Activated B cell treated with CpG ODN at 0.5 μM for 24 hours (primary cell): Measurements from ENCODE around the gene CPNE7. TPM values are rescaled to one million over a fixed set of nuclear protein-coding genes. Genes with fewer than 3 reads are reported as not detected.

Experiments used
- ATAC-seq: fragments of 200-7000 bp; cut with Tn5 transposase; one replicate; pipeline ENCODE4 v1.10.0; 2021; ENCODE audit warnings: low read depth, mild to moderate bottlenecking, moderate library complexity
- CTCF ChIA-PET: fragments of 350-600 bp; sonication (Branson Sonifier 250); formaldehyde crosslinking; loops from one replicate; lab custom pipeline; 2021; ENCODE audit warnings: antibody characterized with exemption; lab: Charles Lee
- POLR2A ChIA-PET: fragments of 350-600 bp; sonication (Branson Sonifier 250); formaldehyde crosslinking; loops from one replicate; lab custom pipeline; 2021; ENCODE audit warnings: antibody characterized with exemption; lab: Charles Lee
- DNase-seq: peaks from one replicate; pipeline ENCODE4 v3.0.0; 2022
- H3K27ac Mint-ChIP-seq: one replicate; pipeline ENCODE4 v1.8.0; 2020; ENCODE audit warnings: mixed read lengths
- H3K27me3 Mint-ChIP-seq: one replicate; pipeline ENCODE4 v1.8.0; 2021; ENCODE audit warnings: mixed read lengths
- H3K36me3 Mint-ChIP-seq: one replicate; pipeline ENCODE4 v1.8.0; 2021; ENCODE audit warnings: low read depth, mixed read lengths
- H3K4me1 Mint-ChIP-seq: one replicate; pipeline ENCODE4 v1.8.0; 2021; ENCODE audit warnings: mixed read lengths
- H3K4me3 Mint-ChIP-seq: one replicate; pipeline ENCODE4 v1.8.0; 2020; ENCODE audit warnings: mild to moderate bottlenecking, mixed read lengths
- H3K9me3 Mint-ChIP-seq: one replicate; pipeline ENCODE4 v1.8.0; 2020; ENCODE audit warnings: mixed read lengths
- intact Hi-C: fragments of 100-400 bp; cut with micrococcal nuclease; formaldehyde crosslinking; loops from one replicate; pipeline ENCODE4 v1.15.1; 2024
- total RNA-seq: library from RNA; stranded (reverse); gene quantifications from 2 replicates; pipeline ENCODE4 v1.2.3, GENCODE V29; 2022
- TF ChIP-seq, protein P1 (sequence below): fragments of 200-600 bp; IDR thresholded peaks from one replicate; pipeline ENCODE4 v1.8.0; 2022; ENCODE audit warnings: antibody characterized with exemption, mild to moderate bottlenecking

The CPNE7 gene
- total RNA-seq, 1 donor from 2014 or later, result 2.0 TPM

DNA sequence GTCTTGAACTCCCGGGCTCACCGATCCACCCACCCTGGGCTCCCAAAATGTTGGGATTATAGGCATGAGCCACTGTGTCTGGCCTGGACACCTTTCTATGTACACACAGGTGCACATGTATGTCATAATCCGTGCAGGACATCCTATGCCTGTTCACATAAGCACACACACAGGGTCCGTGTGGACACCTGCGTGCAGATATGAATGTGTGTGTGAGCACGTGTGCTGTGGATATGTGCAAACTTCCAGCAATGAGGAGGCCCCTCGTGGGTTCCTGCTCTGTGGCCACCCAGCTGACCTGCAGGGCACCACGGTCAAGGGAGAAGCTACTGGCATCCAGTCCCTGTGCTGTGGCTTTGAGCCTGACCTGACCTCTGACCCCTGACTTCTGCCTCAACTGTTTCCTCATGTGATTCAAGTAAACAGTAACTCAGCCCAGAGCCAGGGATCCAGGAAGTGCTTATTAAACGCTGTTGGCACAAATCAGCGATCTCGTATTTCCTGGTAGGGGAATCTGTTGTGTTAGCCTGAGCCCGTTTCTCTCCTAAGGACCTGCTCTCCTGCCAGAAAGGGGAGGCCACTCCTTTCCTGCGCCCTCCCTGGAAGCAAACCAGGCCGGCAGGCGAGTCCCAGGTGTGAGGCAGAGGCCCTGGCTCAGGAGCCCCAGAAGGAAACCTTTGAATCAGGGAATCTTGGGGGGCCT, 6.5 kb downstream of the CPNE7 start:
- POLR2A ChIA-PET, result interaction anchor here (0.6 kb wide), 1 partner anchor 11 kb away, joined by 4 read pairs; no protein-coding TSS in a partner anchor
- no peaks in the 10 kb centered on the region for H3K27me3 Mint-ChIP-seq
- H3K36me3 Mint-ChIP-seq, result no peaks in the 10 kb centered on the region
- CTCF ChIA-PET, result no interaction called here
- H3K4me3 Mint-ChIP-seq, result no peak overlapping the region
- no peak overlapping the region for H3K27ac Mint-ChIP-seq
- no peaks in the 10 kb centered on the region for H3K9me3 Mint-ChIP-seq
- H3K4me1 Mint-ChIP-seq, result no peaks in the 10 kb centered on the region
- intact Hi-C loops, result no loop called here
- TF ChIP-seq, protein P1, sequence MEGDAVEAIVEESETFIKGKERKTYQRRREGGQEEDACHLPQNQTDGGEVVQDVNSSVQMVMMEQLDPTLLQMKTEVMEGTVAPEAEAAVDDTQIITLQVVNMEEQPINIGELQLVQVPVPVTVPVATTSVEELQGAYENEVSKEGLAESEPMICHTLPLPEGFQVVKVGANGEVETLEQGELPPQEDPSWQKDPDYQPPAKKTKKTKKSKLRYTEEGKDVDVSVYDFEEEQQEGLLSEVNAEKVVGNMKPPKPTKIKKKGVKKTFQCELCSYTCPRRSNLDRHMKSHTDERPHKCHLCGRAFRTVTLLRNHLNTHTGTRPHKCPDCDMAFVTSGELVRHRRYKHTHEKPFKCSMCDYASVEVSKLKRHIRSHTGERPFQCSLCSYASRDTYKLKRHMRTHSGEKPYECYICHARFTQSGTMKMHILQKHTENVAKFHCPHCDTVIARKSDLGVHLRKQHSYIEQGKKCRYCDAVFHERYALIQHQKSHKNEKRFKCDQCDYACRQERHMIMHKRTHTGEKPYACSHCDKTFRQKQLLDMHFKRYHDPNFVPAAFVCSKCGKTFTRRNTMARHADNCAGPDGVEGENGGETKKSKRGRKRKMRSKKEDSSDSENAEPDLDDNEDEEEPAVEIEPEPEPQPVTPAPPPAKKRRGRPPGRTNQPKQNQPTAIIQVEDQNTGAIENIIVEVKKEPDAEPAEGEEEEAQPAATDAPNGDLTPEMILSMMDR, result no peak
- ATAC-seq, result no peak
- no peak for DNase-seq

DNA sequence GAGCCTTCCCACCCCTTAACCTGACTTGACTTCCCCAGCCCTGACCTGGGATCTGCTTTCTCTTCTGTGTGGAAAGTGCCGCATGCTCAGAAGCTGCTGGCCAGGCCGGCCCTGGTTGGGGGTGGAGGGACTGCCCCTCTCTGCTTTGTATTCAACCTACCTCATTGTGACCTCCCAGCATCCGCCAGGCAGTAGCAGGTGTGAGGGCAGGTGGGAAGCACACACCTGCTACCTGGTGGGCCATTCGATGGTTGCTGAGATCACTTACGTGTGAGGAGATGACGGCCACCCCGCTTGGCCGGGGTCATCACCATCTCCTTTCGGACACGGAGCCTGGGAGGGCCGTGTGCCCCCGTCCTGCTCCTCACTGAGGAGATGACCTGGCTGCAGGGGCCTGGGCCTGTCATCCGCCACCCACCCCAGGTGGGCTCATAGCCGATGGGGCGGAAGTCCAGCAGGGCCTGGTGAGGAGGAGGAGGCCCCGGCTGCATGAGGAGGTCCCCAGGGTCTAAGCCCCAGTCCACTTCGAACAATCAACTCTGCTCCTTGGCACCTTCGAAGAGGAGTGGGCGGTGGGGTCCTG, 7.1 kb downstream of the CPNE7 start:
- H3K4me3 Mint-ChIP-seq, result no peak overlapping the region
- POLR2A ChIA-PET, result no interaction called here
- ATAC-seq, result no peak
- no peak for DNase-seq
- CTCF ChIA-PET, result no interaction called here
- H3K4me1 Mint-ChIP-seq, result no peaks in the 10 kb centered on the region
- no peaks in the 10 kb centered on the region for H3K9me3 Mint-ChIP-seq
- intact Hi-C loops, result no loop called here
- no peaks in the 10 kb centered on the region for H3K27me3 Mint-ChIP-seq
- H3K36me3 Mint-ChIP-seq, result no peaks in the 10 kb centered on the region
- H3K27ac Mint-ChIP-seq, result no peak overlapping the region
- TF ChIP-seq, protein P1, result no peak

DNA sequence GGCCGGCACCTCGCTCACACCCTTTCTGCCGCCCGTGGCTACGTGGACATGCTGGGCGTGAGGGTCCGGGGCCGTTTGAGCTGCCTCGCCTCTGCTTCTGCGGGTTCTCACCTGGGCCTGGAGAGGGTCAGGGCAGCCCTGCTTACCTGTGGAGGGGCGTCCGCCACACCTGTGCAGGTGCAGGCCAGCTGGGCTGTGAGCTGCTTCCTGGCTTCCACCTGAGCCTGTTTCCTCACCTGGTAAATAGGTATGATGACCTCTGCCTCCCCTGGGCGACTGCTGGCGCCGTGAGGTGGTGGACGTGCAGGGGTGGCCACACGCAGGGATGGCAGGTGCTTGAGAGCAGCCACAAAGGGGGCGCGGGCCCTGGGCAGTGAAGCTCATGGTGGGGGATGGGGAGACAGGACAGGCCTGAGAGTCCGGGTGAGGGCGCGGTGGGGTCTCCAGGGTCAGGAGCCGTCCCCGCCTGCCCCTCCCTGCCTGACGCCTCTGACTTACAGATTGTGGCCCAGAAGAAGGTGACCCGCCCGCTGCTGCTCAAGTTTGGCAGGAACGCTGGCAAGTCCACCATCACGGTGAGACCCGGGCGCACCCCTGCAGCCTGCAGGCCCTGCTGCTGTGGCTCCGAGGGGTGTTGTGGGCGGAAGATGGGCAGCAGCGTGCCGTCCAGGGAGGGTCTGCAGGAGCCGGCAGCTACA, 7.8 kb downstream of the CPNE7 start:
- H3K36me3 Mint-ChIP-seq, result no peaks in the 10 kb centered on the region
- DNase-seq (no peak), ATAC-seq (no peak)
- H3K27me3 Mint-ChIP-seq, result no peaks in the 10 kb centered on the region
- CTCF ChIA-PET, result no interaction called here
- H3K27ac Mint-ChIP-seq, result no peak overlapping the region
- TF ChIP-seq, protein P1, result no peak
- no peak overlapping the region for H3K4me3 Mint-ChIP-seq
- H3K4me1 Mint-ChIP-seq, result no peaks in the 10 kb centered on the region
- POLR2A ChIA-PET, result no interaction called here
- no peaks in the 10 kb centered on the region for H3K9me3 Mint-ChIP-seq
- intact Hi-C loops, result no loop called here

DNA sequence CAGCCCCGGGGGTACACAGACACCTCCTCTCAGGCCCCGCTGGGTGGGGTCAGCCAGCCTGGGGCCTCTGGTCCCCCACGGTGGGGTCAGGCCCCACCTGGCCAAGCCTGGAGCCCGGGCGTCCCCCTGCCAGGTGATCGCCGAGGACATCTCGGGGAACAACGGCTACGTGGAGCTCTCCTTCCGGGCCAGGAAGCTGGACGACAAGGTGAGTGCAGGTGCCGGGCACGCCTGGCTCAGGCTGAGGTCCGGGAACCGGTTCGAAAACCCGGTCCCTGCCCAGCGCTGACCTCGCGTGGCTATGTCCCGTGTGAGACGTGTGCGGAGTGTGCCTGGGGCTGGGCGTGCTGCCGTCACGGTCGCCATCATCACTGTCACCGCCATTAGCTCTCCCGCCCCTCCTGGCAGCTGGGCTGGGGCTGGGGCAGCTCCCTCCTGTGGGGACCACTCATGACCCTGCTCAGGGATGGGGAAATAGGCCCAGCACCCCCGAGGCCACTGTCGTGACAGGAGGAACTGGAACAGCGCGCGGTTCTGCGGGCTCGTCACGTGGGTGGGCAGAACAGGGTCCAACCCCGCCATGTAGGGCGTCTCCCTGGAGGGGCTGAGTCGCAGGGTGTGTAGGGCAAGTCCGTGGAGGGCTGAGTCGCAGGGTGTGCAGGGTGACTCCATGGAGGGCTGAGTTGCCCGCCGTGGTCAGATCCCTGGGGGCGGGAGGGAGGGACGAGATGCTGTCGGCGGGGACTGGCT, 8.5 kb downstream of the CPNE7 start:
- H3K36me3 Mint-ChIP-seq, result no peaks in the 10 kb centered on the region
- DNase-seq, result no peak
- no peaks in the 10 kb centered on the region for H3K9me3 Mint-ChIP-seq
- CTCF ChIA-PET, result no interaction called here
- no peak overlapping the region for H3K4me3 Mint-ChIP-seq
- TF ChIP-seq, protein P1, result no peak
- no peaks in the 10 kb centered on the region for H3K27me3 Mint-ChIP-seq
- H3K27ac Mint-ChIP-seq, result no peak overlapping the region
- intact Hi-C loops, result no loop called here
- POLR2A ChIA-PET, result no interaction called here
- ATAC-seq, result no peak
- H3K4me1 Mint-ChIP-seq, result no peaks in the 10 kb centered on the region
